ENCODE results near the gene ITIH2.

ITIH2 gene

DNA sequence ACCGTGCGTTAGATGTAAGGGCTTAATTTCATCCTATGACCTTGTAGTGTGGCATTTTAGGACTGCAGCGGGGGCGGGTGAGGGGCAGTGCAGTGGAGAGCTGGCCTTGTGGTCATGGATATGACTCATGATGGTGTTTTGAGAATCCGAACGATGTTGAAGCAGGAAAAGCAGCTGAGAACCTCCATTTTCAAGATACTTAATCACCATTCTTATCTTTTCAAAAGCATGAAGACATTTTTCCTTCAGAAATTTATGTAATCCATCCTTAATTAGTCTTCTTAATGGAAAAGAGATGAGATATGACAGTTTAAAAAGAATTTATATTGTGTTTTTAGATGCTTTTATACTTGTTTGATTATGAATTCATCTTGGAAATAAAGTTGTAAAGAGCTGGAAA, 94.5 kb downstream of the ITIH2 start:
- no peaks in the 10 kb centered on the region for H3K79me1 ChIP-seq (ENCODE audit: low read length)
- no peak overlapping the region for H3K23ac ChIP-seq (ENCODE audit: low read length)
- peak overlapping the region; percentile 4 for H3K27ac ChIP-seq (ENCODE audit: low read depth, low read length)
- no peak overlapping the region for H2BK120ac ChIP-seq (ENCODE audit: insufficient read depth, low read length, poor library complexity)
- no peak overlapping the region for H3K4me2 ChIP-seq (ENCODE audit: low read length)
- no peak overlapping the region for H3K4ac ChIP-seq (ENCODE audit: low read depth, low read length)
- H3K14ac ChIP-seq (ENCODE audit: low read length), result no peak overlapping the region
- H2BK12ac ChIP-seq (ENCODE audit: low read length), result no peak overlapping the region
- WGBS (ENCODE audit: extremely low coverage, insufficient coverage, insufficient read length), result no CpG with 5 or more reads among the region's 6 CpGs
- no peaks in the 10 kb centered on the region for H3K9me3 ChIP-seq (ENCODE audit: insufficient read depth, low read depth, low read length)
- H2AK5ac ChIP-seq (ENCODE audit: low read length), result no peak overlapping the region
- no peak overlapping the region for H3K9ac ChIP-seq (ENCODE audit: low read length)
- no peak overlapping the region for H2BK5ac ChIP-seq (ENCODE audit: low read depth, low read length, poor library complexity)
- peak; percentile 85 to 89 for DNase-seq
- H3K36me3 ChIP-seq (ENCODE audit: control insufficient read depth in 1 of 2, insufficient read depth in 2 of 2, low read length in 2 of 2), result peaks cover 13 to 30% of the 10 kb centered on the region in 2 experiments
- no peak overlapping the region for H4K91ac ChIP-seq (ENCODE audit: low read depth, low read length)
- no peaks in the 10 kb centered on the region for H3K4me1 ChIP-seq (ENCODE audit: control insufficient read depth in 1 of 2, insufficient read depth in 2 of 2, low read length in 2 of 2)
- no peak overlapping the region for H3K4me3 ChIP-seq (ENCODE audit: low read depth, low read length)
- H3K79me2 ChIP-seq (ENCODE audit: control insufficient read depth, insufficient read depth, low read length, poor library complexity), result peaks cover 1% of the 10 kb centered on the region
- H2AFZ ChIP-seq (ENCODE audit: insufficient read depth, low read length, poor library complexity), result no peak overlapping the region
- H4K12ac ChIP-seq (ENCODE audit: low read depth, low read length), result no peak overlapping the region
- no peaks in the 10 kb centered on the region for H3K27me3 ChIP-seq (ENCODE audit: insufficient read depth, low read length)
- no peak overlapping the region for H3K18ac ChIP-seq (ENCODE audit: low read length)
- H4K8ac ChIP-seq (ENCODE audit: low read depth, low read length), result no peak overlapping the region
